Measurements from ENCODE around the gene AK4.

The AK4 gene

DNA sequence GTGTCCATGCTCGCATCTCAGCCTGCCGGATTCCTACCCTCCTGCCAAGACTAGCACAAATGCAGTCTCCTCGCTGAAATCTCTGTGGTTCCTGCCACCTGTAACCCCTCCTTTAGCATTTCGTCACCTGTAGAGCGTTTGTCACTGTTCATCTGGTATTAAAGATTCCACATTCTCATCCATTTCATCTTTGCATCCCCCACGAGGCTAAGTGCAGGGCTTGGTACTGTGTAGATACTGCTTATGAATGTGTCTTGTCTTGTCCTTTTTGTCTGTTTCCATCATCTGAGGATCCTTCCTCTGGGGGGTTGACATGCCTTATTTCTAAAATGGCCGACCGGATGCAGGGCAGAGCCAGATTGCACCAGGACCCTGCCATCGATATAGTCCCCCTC lies 107.7 kb downstream of the AK4 start:
- DNase-seq (ENCODE audit: low spot score) = no peak
- TF ChIP-seq, protein P1, sequence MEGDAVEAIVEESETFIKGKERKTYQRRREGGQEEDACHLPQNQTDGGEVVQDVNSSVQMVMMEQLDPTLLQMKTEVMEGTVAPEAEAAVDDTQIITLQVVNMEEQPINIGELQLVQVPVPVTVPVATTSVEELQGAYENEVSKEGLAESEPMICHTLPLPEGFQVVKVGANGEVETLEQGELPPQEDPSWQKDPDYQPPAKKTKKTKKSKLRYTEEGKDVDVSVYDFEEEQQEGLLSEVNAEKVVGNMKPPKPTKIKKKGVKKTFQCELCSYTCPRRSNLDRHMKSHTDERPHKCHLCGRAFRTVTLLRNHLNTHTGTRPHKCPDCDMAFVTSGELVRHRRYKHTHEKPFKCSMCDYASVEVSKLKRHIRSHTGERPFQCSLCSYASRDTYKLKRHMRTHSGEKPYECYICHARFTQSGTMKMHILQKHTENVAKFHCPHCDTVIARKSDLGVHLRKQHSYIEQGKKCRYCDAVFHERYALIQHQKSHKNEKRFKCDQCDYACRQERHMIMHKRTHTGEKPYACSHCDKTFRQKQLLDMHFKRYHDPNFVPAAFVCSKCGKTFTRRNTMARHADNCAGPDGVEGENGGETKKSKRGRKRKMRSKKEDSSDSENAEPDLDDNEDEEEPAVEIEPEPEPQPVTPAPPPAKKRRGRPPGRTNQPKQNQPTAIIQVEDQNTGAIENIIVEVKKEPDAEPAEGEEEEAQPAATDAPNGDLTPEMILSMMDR (IDR thresholded peaks at IDR 0.05; ENCODE audit: extremely low read depth, insufficient read depth, missing control alignments) = no peak
- in situ Hi-C loops (cut with MboI; ENCODE audit: low pct_unique_long_range_greater_than_20kb, low sequenced_read_pairs, unreplicated experiment) = no loop called here

DNA sequence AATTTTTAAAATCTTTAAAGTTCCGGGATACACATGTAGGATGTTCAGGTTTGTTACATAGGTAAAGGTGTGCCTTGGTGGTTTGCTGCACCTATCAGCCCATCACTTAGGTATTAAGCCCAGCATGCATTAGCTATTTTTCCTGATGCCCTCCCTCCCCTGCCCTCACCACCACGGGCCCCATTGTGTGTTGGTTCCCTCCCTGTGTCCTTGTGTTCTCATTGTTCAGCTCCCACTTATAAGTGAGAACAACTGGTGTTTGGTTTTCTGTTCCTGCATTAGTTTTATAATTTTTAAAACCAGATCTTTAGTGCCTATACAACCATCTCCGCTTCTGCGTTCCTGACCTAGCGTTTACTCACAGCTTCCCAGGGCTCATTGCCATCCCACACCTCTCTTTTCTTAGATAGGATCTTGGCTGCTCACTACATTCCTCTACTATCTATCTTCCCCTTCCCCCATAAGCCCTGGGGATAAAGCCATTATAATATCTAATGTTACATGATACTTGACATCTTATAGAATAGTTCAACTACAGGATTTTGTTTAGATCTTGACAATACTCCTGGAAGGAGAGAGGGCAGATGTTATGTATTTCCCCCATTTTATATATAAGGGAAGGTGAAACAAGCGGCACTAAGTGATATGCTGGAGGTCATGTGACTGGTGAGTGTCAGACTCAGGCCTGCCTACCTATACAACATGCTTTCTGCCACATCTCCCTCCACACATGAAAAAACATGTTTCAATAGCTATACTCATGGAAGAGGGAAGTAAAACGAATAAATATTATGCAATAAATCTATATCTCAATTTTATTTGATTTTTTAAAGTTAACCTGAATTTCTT lies 109.1 kb downstream of the AK4 start:
- TF ChIP-seq, protein P1 (IDR thresholded peaks at IDR 0.05; ENCODE audit: extremely low read depth, insufficient read depth, missing control alignments) = no peak
- DNase-seq (ENCODE audit: low spot score) = no peak
- in situ Hi-C loops (cut with MboI; ENCODE audit: low pct_unique_long_range_greater_than_20kb, low sequenced_read_pairs, unreplicated experiment) = no loop called here

DNA sequence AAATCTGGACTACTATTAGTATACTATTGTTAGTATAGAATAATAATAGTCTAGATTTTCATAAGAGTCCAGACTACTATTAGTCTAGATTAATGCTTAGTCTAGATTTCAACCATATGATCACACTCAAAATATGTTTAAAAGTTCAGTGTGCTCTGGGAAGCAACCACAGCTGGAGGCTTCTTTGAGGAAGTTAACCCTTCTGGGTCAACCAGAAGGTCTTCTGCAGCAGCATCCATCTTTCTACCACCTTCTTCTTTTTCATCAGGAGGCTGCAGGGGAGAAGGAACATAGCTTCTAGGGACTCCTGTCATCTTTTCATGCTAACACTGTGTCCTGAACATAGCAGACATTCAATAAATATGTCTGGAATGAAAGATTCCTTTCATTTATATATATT lies 110.1 kb downstream of the AK4 start:
- TF ChIP-seq, protein P1 (IDR thresholded peaks at IDR 0.05; ENCODE audit: extremely low read depth, insufficient read depth, missing control alignments) = no peak
- DNase-seq (ENCODE audit: low spot score) = no peak
- in situ Hi-C loops (cut with MboI; ENCODE audit: low pct_unique_long_range_greater_than_20kb, low sequenced_read_pairs, unreplicated experiment) = no loop called here

DNA sequence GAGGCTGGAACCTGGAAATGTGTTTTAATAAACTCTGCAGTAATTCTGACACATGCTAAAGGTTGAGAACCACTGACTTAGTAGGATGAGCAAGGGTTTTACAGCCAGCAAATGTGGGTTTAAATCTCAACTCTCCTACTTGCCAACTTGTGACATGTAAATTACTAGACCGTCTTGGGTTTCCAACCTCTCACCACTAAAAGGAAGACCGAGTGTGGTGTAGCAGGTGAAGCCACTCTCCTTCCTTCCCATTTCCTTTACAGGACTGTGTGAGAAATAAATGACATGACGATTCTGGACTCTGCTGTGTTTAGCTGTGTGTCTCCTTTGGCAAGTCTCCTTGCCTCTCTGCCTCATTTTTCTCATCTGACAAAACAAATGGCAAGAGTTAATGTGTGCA lies 111.8 kb downstream of the AK4 start:
- TF ChIP-seq, protein P1 (IDR thresholded peaks at IDR 0.05; ENCODE audit: extremely low read depth, insufficient read depth, missing control alignments) = no peak
- in situ Hi-C loops (cut with MboI; ENCODE audit: low pct_unique_long_range_greater_than_20kb, low sequenced_read_pairs, unreplicated experiment) = no loop called here
- no peak for DNase-seq (ENCODE audit: low spot score)

DNA sequence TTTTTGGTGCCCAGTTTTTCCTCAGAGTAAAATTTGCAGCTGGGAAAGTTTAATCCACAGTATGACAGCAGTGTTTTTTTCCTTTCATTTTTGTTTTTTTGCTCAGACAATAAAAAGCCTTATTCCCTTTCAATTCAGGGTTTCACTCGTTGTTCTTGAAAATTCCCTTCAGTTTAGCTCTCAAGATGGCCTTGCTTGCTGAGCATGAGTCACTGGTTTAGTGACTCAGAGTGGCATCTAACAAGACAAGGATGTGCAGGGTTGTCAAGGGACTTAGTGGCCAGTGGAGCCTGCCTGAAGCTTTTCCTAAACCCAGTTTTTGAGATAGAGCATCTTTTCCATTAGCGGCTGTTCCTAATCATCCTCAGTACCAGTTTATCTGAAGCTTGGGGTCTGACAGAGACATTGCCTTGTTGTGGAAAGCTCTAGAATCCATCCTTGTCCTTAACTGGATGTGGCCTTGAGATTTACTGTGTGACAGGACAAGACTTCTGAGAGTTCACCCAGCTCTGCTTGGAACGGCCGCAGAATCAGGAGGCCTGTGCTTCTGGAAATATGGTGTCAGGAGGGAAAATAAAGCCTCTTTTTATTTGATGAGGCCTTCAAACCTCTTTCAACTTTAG lies 113.0 kb downstream of the AK4 start:
- peak; percentile 23 for DNase-seq (ENCODE audit: low spot score)
- TF ChIP-seq, protein P1 (IDR thresholded peaks at IDR 0.05; ENCODE audit: extremely low read depth, insufficient read depth, missing control alignments) = no peak
- in situ Hi-C loops (cut with MboI; ENCODE audit: low pct_unique_long_range_greater_than_20kb, low sequenced_read_pairs, unreplicated experiment) = no loop called here

DNA sequence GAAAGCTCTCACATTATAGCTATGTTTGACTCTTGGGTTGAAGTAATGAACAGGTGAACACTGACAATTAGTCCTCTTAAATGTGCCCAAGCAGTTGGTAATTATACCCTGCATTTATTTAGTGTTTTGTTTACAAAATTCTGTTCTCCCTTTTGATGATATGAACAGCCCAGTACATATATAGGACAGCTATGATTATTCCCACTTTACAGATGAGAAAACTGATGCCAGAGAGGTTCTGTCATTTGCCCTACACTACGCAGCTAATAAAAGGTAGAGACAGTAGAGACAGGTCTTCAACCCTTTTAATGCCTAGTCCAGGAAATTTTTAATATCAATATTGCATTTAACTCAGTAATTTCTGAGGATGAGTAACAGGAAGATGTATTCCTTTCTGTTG lies 115.3 kb downstream of the AK4 start:
- TF ChIP-seq, protein P1 (IDR thresholded peaks at IDR 0.05; ENCODE audit: extremely low read depth, insufficient read depth, missing control alignments) = no peak
- in situ Hi-C loops (cut with MboI; ENCODE audit: low pct_unique_long_range_greater_than_20kb, low sequenced_read_pairs, unreplicated experiment) = no loop called here
- DNase-seq (ENCODE audit: low spot score) = no peak
